GM13977 (cell line): ENCODE measurements around the gene MTF1.
"Not testable (repeated sequence)": the region's sequence is repeated elsewhere in the genome, so short reads cannot be mapped to it uniquely, and the experiment has no call there.

Experiments used
- DNase-seq: peaks from one replicate; pipeline ENCODE4 v3.0.0; 2012; ENCODE audit warnings: low spot score
- CTCF ChIP-seq: IDR thresholded peaks from 2 replicates; pipeline ENCODE4 v1.5.1; 2012; ENCODE audit warnings: mild to moderate bottlenecking, control low read depth; ENCODE audit not compliant: insufficient read depth; ENCODE audit errors: extremely low read depth, missing control alignments
- in situ Hi-C: fragments of 300-500 bp; cut with MboI; formaldehyde crosslinking; loops from one replicate; pipeline ENCODE4 v1.12.0; 2022; ENCODE audit warnings: low sequenced_read_pairs, low pct_unique_long_range_greater_than_20kb, mixed read lengths, inconsistent platforms; ENCODE audit not compliant: unreplicated experiment

MTF1 gene

GRCh38 chr1:37776946-37777516, 82.4 kb downstream of the MTF1 start:
- TF ChIP-seq CTCF, result no peak

GRCh38 chr1:37771440-37771839, 88.0 kb downstream of the MTF1 start:
- in situ Hi-C loops, result not testable (repeated sequence)

More at GRCh38 chr1:37776946-37777516, 82.4 kb downstream of the MTF1 start:
- no peak for DNase-seq
- in situ Hi-C loops, result no loop called here

GRCh38 chr1:37767488-37767887, 91.9 kb downstream of the MTF1 start:
- no peak for DNase-seq

More at GRCh38 chr1:37771440-37771839, 88.0 kb downstream of the MTF1 start:
- DNase-seq, result not testable (repeated sequence)

GRCh38 chr1:37765916-37766664, 93.3 kb downstream of the MTF1 start:
- in situ Hi-C loops, result no loop called here
- DNase-seq, result no peak
- peak; percentile 43 for TF ChIP-seq CTCF

More at GRCh38 chr1:37767488-37767887, 91.9 kb downstream of the MTF1 start:
- no peak for TF ChIP-seq CTCF
- in situ Hi-C loops, result no loop called here

- TF ChIP-seq CTCF, result no peak
- in situ Hi-C loops, result no loop called here
- DNase-seq, result no peak
Measured at GRCh38 chr1:37764888-37765441, 94.4 kb downstream of the MTF1 start, which contains the start of gene EPHA10. Gene EPHA10 (minus strand): TSS chr1:37765120. CDS start chr1:37765066, 54 bp downstream.

- no peak for TF ChIP-seq CTCF
- in situ Hi-C loops, result no loop called here
- DNase-seq, result peak; percentile 70
Measured at GRCh38 chr1:37764414-37764825, 95.0 kb downstream of the MTF1 start.
